T-helper 1 cell treated with Interleukin-12 subunit alpha and Interleukin-12 subunit beta and Interleukin-4 antibody, amounts not matched to agents 30 μg/mL and 1 μg/mL, for 36 hours (primary cell): ENCODE data around the gene TSPYL2.
A peak's percentile ranks its signal among the peaks of the same experiment; 100 is the strongest.

Experiments used
- H3K27ac Mint-ChIP-seq: one replicate; pipeline ENCODE4 v1.8.0; 2021; ENCODE audit warnings: mild to moderate bottlenecking, mixed read lengths
- H3K27me3 Mint-ChIP-seq: one replicate; pipeline ENCODE4 v1.8.0; 2021; ENCODE audit warnings: low read depth, mixed read lengths
- H3K36me3 Mint-ChIP-seq: one replicate; pipeline ENCODE4 v1.8.0; 2021; ENCODE audit warnings: low read depth, mixed read lengths
- H3K4me1 Mint-ChIP-seq: one replicate; pipeline ENCODE4 v1.8.0; 2021; ENCODE audit warnings: low read depth, mixed read lengths
- H3K4me3 Mint-ChIP-seq: one replicate; pipeline ENCODE4 v1.8.0; 2021; ENCODE audit warnings: mild to moderate bottlenecking, moderate library complexity, mixed read lengths
- H3K9me3 Mint-ChIP-seq: one replicate; pipeline ENCODE4 v1.8.0; 2021; ENCODE audit warnings: mixed read lengths

Gene TSPYL2

DNA sequence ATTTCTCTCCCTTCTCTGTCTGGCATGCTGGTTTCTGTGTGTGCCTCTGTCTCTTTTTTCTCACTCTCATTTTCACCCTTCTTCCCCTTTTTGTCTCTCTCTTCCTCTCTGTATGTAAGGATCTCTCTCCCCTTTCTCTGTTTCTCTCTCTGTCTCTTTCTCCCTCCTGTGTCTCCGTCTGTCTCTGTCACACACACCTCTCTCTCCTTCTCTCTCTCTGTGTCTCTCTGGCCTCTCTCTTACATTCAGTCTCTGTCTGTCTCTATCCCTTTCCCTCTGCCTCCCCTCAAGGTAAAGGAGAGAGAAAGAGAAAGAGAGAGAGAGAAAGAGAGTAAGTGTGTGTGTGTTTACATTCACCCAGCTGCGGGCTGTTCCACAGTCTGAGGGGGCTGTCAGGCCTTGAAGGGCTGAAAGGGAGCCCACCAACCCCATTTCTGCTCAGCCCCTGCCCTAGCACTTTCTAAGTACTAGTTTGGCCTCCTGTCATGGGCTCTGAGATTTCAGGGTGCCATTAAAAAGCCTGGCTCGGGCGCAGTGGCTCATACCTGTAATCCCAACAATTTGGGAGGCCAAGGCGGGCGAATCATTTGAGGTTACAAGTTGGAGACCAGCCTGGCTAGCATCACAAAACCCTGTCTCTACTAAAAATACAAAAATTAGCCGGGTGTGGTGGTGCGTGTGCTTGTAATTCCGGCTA lies 9.6 kb upstream of the TSPYL2 start:
- H3K9me3 Mint-ChIP-seq = no peaks in the 10 kb centered on the region
- H3K4me3 Mint-ChIP-seq = peak overlapping the region; percentile 93
- peaks cover 14% of the 10 kb centered on the region for H3K4me1 Mint-ChIP-seq
- H3K27ac Mint-ChIP-seq = peak overlapping the region; percentile 65
- no peaks in the 10 kb centered on the region for H3K27me3 Mint-ChIP-seq
- no peaks in the 10 kb centered on the region for H3K36me3 Mint-ChIP-seq

DNA sequence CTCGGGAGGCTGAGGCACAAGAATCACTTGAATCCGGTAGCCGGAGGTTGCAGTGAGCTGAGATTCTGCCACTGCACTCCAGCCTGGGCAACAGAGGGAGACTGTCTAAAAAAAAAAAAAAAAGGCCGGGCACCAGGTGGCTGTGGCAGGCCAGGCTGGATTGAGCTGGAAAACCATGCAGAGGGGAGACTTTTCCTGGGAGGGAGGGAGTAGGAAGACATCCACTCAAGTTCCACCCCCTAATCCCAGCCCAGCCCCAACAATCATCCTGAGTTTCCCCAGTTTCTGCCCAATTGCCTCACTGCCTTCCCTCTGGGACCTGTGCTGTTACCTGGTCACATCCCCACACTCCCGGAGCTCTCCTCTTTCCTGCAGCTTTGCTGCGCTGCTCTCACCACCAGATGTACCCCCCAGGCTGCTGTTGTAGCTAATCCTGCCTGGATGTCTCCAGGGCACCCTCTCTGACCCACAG lies 9.0 kb upstream of the TSPYL2 start:
- no peaks in the 10 kb centered on the region for H3K36me3 Mint-ChIP-seq
- H3K27ac Mint-ChIP-seq = peak overlapping the region; percentile 52
- no peaks in the 10 kb centered on the region for H3K9me3 Mint-ChIP-seq
- H3K4me1 Mint-ChIP-seq = peaks cover 14% of the 10 kb centered on the region
- H3K4me3 Mint-ChIP-seq = peak overlapping the region; percentile 57
- no peaks in the 10 kb centered on the region for H3K27me3 Mint-ChIP-seq

- H3K27ac Mint-ChIP-seq = peak overlapping the region; percentile 37
- no peaks in the 10 kb centered on the region for H3K36me3 Mint-ChIP-seq
- no peaks in the 10 kb centered on the region for H3K27me3 Mint-ChIP-seq
- H3K9me3 Mint-ChIP-seq = no peaks in the 10 kb centered on the region
- H3K4me1 Mint-ChIP-seq = peaks cover 17% of the 10 kb centered on the region
- no peak overlapping the region for H3K4me3 Mint-ChIP-seq
Observed at GRCh38 chrX:53075011-53075410, 7.2 kb upstream of the TSPYL2 start.

DNA sequence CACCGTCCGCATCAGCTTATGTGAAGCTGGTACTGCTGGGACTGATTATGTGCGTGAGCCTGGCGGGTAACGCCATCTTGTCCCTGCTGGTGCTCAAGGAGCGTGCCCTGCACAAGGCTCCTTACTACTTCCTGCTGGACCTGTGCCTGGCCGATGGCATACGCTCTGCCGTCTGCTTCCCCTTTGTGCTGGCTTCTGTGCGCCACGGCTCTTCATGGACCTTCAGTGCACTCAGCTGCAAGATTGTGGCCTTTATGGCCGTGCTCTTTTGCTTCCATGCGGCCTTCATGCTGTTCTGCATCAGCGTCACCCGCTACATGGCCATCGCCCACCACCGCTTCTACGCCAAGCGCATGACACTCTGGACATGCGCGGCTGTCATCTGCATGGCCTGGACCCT lies 5.5 kb upstream of the TSPYL2 start:
- peaks cover 20% of the 10 kb centered on the region for H3K4me1 Mint-ChIP-seq
- H3K9me3 Mint-ChIP-seq = no peaks in the 10 kb centered on the region
- no peaks in the 10 kb centered on the region for H3K27me3 Mint-ChIP-seq
- no peak overlapping the region for H3K27ac Mint-ChIP-seq
- no peaks in the 10 kb centered on the region for H3K36me3 Mint-ChIP-seq
- no peak overlapping the region for H3K4me3 Mint-ChIP-seq

- H3K36me3 Mint-ChIP-seq = no peaks in the 10 kb centered on the region
- no peak overlapping the region for H3K27ac Mint-ChIP-seq
- peaks cover 13% of the 10 kb centered on the region for H3K4me1 Mint-ChIP-seq
- no peaks in the 10 kb centered on the region for H3K27me3 Mint-ChIP-seq
- H3K4me3 Mint-ChIP-seq = no peak overlapping the region
- H3K9me3 Mint-ChIP-seq = no peaks in the 10 kb centered on the region
Observed at GRCh38 chrX:53077207-53078197, 4.7 kb upstream of the TSPYL2 start.

GRCh38 chrX:53078943-53079342 lies 3.2 kb upstream of the TSPYL2 start:
- Mint-ChIP-seq H3K4me1 (peaks cover 21% of the 10 kb centered on the region), H3K4me3 (no peak overlapping the region), H3K36me3 (peaks cover 2% of the 10 kb centered on the region), H3K27ac (no peak overlapping the region), H3K27me3 (no peaks in the 10 kb centered on the region), H3K9me3 (no peaks in the 10 kb centered on the region)

DNA sequence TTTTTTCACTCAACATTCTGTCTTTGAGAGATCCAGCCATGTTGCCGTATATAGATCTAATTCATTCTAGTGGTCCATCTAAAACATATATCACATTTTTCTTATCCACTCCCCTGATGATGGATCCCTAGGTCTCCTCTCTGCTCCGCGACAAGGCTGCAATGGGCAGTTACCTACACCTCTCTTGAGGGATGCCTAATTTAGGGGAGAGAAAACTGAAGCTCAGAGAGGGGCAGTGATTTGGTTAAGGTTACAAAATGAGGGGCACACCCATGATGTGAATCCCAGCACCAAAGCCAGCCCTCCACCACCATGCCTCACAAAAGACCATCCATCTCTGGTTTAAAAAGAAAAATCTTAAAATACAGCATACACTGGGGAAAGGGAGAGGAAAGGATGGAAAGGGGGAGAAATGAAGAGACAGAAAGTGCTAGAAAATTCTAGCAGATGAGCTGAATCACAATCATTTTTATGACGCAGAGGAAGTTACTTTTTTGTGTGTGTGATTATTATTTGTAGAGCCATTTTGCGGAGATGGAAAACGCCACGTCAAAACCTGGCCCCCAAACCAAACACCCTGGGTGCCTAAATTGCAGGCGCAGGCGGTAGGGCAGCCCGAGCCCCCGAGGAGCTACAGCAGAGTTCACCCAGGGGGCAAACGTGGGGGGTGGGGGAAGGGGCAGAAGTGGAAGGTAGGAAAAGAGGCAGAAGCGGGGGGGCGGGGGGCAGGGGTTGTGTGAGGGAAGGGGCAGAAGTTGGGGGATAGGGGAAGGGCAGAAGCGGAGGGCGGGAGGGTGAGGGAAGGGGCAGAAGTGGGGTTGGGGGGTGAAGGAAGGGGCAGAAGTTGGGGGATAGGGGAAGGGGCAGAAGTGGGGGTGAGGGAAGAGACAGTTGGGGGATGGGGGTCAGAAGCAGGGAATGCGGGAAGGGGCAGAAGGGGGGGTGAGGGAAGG lies 1.3 kb upstream of the TSPYL2 start:
- Mint-ChIP-seq H3K27ac (peak overlapping the region; percentile 93), H3K9me3 (no peaks in the 10 kb centered on the region), H3K4me1 (peaks cover 23% of the 10 kb centered on the region), H3K4me3 (peak overlapping the region; percentile 82), H3K27me3 (no peaks in the 10 kb centered on the region), H3K36me3 (peaks cover 11% of the 10 kb centered on the region)

- Mint-ChIP-seq H3K27me3 (no peaks in the 10 kb centered on the region), H3K36me3 (peaks cover 19% of the 10 kb centered on the region), H3K9me3 (no peaks in the 10 kb centered on the region), H3K27ac (peak overlapping the region; percentile 84), H3K4me3 (peak overlapping the region; percentile 93), H3K4me1 (peaks cover 31% of the 10 kb centered on the region)
Observed at GRCh38 chrX:53082773-53083616, 828 bp downstream of the TSPYL2 start.

GRCh38 chrX:53084043-53084570 lies 1.9 kb downstream of the TSPYL2 start:
- no peak overlapping the region for H3K27ac Mint-ChIP-seq
- peaks cover 19% of the 10 kb centered on the region for H3K36me3 Mint-ChIP-seq
- no peaks in the 10 kb centered on the region for H3K27me3 Mint-ChIP-seq
- H3K4me1 Mint-ChIP-seq = peaks cover 40% of the 10 kb centered on the region
- no peaks in the 10 kb centered on the region for H3K9me3 Mint-ChIP-seq
- H3K4me3 Mint-ChIP-seq = no peak overlapping the region

DNA sequence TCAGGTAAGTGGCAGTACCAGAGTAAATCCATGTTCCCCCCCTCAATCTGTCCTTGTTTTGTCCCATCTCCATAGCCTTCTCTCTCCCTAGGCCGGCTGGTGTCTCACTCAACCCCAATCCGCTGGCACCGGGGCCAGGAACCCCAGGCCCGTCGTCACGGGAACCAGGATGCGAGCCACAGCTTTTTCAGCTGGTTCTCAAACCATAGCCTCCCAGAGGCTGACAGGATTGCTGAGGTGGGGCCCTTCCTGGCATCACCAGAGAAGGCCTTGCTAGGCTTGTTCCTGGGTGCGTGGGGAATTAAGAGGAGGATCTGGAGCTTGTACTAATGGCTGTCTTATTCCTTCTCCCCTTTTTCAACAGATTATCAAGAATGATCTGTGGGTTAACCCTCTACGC lies 2.7 kb downstream of the TSPYL2 start:
- no peaks in the 10 kb centered on the region for H3K27me3 Mint-ChIP-seq
- no peaks in the 10 kb centered on the region for H3K9me3 Mint-ChIP-seq
- peak overlapping the region; percentile 45 for H3K27ac Mint-ChIP-seq
- peaks cover 40% of the 10 kb centered on the region for H3K4me1 Mint-ChIP-seq
- H3K4me3 Mint-ChIP-seq = no peak overlapping the region
- H3K36me3 Mint-ChIP-seq = peaks cover 19% of the 10 kb centered on the region

DNA sequence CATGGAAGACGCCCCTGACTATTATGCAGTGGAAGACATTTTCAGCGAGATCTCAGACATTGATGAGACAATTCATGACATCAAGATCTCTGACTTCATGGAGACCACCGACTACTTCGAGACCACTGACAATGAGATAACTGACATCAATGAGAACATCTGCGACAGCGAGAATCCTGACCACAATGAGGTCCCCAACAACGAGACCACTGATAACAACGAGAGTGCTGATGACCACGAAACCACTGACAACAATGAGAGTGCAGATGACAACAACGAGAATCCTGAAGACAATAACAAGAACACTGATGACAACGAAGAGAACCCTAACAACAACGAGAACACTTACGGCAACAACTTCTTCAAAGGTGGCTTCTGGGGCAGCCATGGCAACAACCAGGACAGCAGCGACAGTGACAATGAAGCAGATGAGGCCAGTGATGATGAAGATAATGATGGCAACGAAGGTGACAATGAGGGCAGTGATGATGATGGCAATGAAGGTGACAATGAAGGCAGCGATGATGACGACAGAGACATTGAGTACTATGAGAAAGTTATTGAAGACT lies 3.6 kb downstream of the TSPYL2 start:
- H3K36me3 Mint-ChIP-seq = peaks cover 19% of the 10 kb centered on the region
- H3K27ac Mint-ChIP-seq = peak overlapping the region; percentile 10
- no peaks in the 10 kb centered on the region for H3K9me3 Mint-ChIP-seq
- peaks cover 38% of the 10 kb centered on the region for H3K4me1 Mint-ChIP-seq
- no peaks in the 10 kb centered on the region for H3K27me3 Mint-ChIP-seq
- H3K4me3 Mint-ChIP-seq = no peak overlapping the region

- H3K27ac Mint-ChIP-seq = no peak overlapping the region
- H3K4me3 Mint-ChIP-seq = no peak overlapping the region
- H3K9me3 Mint-ChIP-seq = no peaks in the 10 kb centered on the region
- peaks cover 19% of the 10 kb centered on the region for H3K36me3 Mint-ChIP-seq
- no peaks in the 10 kb centered on the region for H3K27me3 Mint-ChIP-seq
- H3K4me1 Mint-ChIP-seq = peaks cover 35% of the 10 kb centered on the region
Observed at GRCh38 chrX:53086464-53086863, 4.3 kb downstream of the TSPYL2 start.

GRCh38 chrX:53087388-53087831 lies 5.2 kb downstream of the TSPYL2 start:
- Mint-ChIP-seq H3K9me3 (no peaks in the 10 kb centered on the region), H3K4me1 (peaks cover 35% of the 10 kb centered on the region), H3K36me3 (peaks cover 19% of the 10 kb centered on the region), H3K4me3 (no peak overlapping the region), H3K27ac (peak overlapping the region; percentile 49), H3K27me3 (no peaks in the 10 kb centered on the region)
